Measurements from ENCODE around the gene SULT1E1. TPM values are rescaled to one million over a fixed set of nuclear protein-coding genes. Genes with fewer than 3 reads are reported as not detected.

Gene SULT1E1
- total RNA-seq, 4 donors from 2014 or later = 0.34 TPM; not detected in 3

GRCh38 chr4:69823481-69824186 lies 36.3 kb downstream of the SULT1E1 start:
- no peak for TF ChIP-seq CTCF (IDR thresholded peaks at IDR 0.05; ENCODE audit: low read depth)

GRCh38 chr4:69823048-69823447 lies 36.9 kb downstream of the SULT1E1 start:
- TF ChIP-seq CTCF (IDR thresholded peaks at IDR 0.05; ENCODE audit: low read depth) = no peak

- TF ChIP-seq CTCF (IDR thresholded peaks at IDR 0.05; ENCODE audit: low read depth) = no peak
Observed at GRCh38 chr4:69822198-69822597, 37.7 kb downstream of the SULT1E1 start.

GRCh38 chr4:69818060-69818639 lies 41.8 kb downstream of the SULT1E1 start:
- TF ChIP-seq CTCF (IDR thresholded peaks at IDR 0.05; ENCODE audit: low read depth) = no peak

- TF ChIP-seq CTCF (IDR thresholded peaks at IDR 0.05; ENCODE audit: low read depth) = no peak
Observed at GRCh38 chr4:69816236-69816635, 43.7 kb downstream of the SULT1E1 start.

- TF ChIP-seq CTCF (IDR thresholded peaks at IDR 0.05; ENCODE audit: low read depth) = no peak
Observed at GRCh38 chr4:69813628-69814027, 46.3 kb downstream of the SULT1E1 start.

GRCh38 chr4:69811166-69811565 lies 48.8 kb downstream of the SULT1E1 start:
- TF ChIP-seq CTCF (IDR thresholded peaks at IDR 0.05; ENCODE audit: low read depth) = no peak

Measured in subcutaneous adipose tissue (tissue), 4 donors.